SK-N-SH (cell line): Measurements from ENCODE around the gene FRMD3.

Experiments used
- EZH2phosphoT487 ChIP-seq: fragments of 200-600 bp; sonication (generic); IDR thresholded peaks from 2 replicates; pipeline ENCODE4 v1.6.1; 2017; ENCODE audit warnings: low read depth, mixed run types, mild to moderate bottlenecking, antibody characterized with exemption, moderate library complexity, borderline replicate concordance
- JUND ChIP-seq: IDR thresholded peaks from 2 replicates; pipeline ENCODE4 v1.4.0; 2012
- TAF1 ChIP-seq: IDR thresholded peaks from 2 replicates; pipeline ENCODE4 v1.6.1; 2012; ENCODE audit warnings: low read depth, mild to moderate bottlenecking, low read length, moderate library complexity, borderline replicate concordance

- TF ChIP-seq EZH2phosphoT487, result no peak
- TF ChIP-seq TAF1, result no peak
- no peak for TF ChIP-seq JUND
These were observed 239.1 kb downstream of the FRMD3 start for GRCh38 chr9:83299094-83299493.
